H1 (cell line): ENCODE results near the gene ZNF658. TPM values are rescaled to one million over a fixed set of nuclear protein-coding genes. Genes with fewer than 3 reads are reported as not detected.
"Not testable (repeated sequence)": the region's sequence is repeated elsewhere in the genome, so short reads cannot be mapped to it uniquely, and the experiment has no call there.

ENCODE experiments used
- CTCF ChIA-PET: fragments of 300-600 bp; sonication (Branson Sonifier 250); formaldehyde crosslinking; loops from one replicate; lab custom pipeline; 2021; ENCODE audit not compliant: partially characterized antibody; lab: Charles Lee
- POLR2A ChIA-PET: fragments of 300-600 bp; sonication (Branson Sonifier 250); formaldehyde crosslinking; loops from one replicate; lab custom pipeline; 2021; ENCODE audit warnings: inconsistent platforms; ENCODE audit not compliant: partially characterized antibody; lab: Charles Lee
- DNase-seq, 2 experiments: peaks; one replicate each; pipeline versions ENCODE4 v3.0.0 to v3.0.0-alpha.2; 2010 to 2022; ENCODE audit warnings: low spot score in 2 of 2, low read depth in 1 of 2, mixed read lengths in 1 of 2
- FAIRE-seq: peaks from 2 replicates; lab custom pipeline; 2011; peaks lifted over from hg19 to GRCh38; lab: Jason Lieb, UNC
- H2AFZ ChIP-seq: 2 replicates; pipeline ENCODE4 v1.8.1; 2012; ENCODE audit warnings: low read length, inconsistent platforms
- H2AK5ac ChIP-seq: 2 replicates; pipeline ENCODE4 v1.6.1; 2013; ENCODE audit warnings: low read depth, low read length
- H2BK120ac ChIP-seq: replicated peaks from 2 replicates; pipeline ENCODE3; 2013; ENCODE audit warnings: low read depth, low read length, inconsistent platforms
- H2BK12ac ChIP-seq: 2 replicates; pipeline ENCODE4 v1.6.1; 2013; ENCODE audit warnings: low read depth, low read length
- H2BK15ac ChIP-seq: 2 replicates; pipeline ENCODE4 v1.6.1; 2013; ENCODE audit warnings: low read length
- H2BK20ac ChIP-seq: 2 replicates; pipeline ENCODE4 v1.6.1; 2013; ENCODE audit warnings: low read length
- H2BK5ac ChIP-seq: 2 replicates; pipeline ENCODE4 v1.6.1; 2013; ENCODE audit warnings: low read depth, low read length
- H3K14ac ChIP-seq: 2 replicates; pipeline ENCODE4 v1.6.1; 2013; ENCODE audit warnings: inconsistent platforms; ENCODE audit not compliant: insufficient read length
- H3K18ac ChIP-seq: 2 replicates; pipeline ENCODE4 v1.6.1; 2013; ENCODE audit warnings: low read length; ENCODE audit errors: extremely low read depth
- H3K23ac ChIP-seq: 2 replicates; pipeline ENCODE4 v1.6.1; 2013; ENCODE audit warnings: inconsistent platforms; ENCODE audit not compliant: insufficient read length
- H3K23me2 ChIP-seq: 2 replicates; pipeline ENCODE4 v1.6.1; 2013; ENCODE audit warnings: low read depth, low read length
- H3K27ac ChIP-seq: 2 replicates; pipeline ENCODE4 v1.6.1; 2011; ENCODE audit warnings: low read depth, low read length, inconsistent platforms
- H3K27me3 ChIP-seq, 4 experiments: replicated peaks in 1 of 4; 1 replicate in 1 of 4; 2 replicates in 3 of 4; pipeline versions ENCODE4 v1.6.1 to v1.8.1; 2011 to 2013; ENCODE audit warnings: low read length in 3 of 4, mild to moderate bottlenecking in 3 of 4, inconsistent platforms in 2 of 4, mixed read lengths in 2 of 4, moderate library complexity in 1 of 4; ENCODE audit not compliant: control insufficient read depth in 3 of 4, insufficient read depth in 3 of 4; ENCODE audit errors: extremely low read depth in 1 of 4
- H3K36me3 ChIP-seq, 4 experiments: 2 replicates each; pipeline versions ENCODE4 v1.6.1 to v1.8.1; 2011 to 2013; ENCODE audit warnings: mild to moderate bottlenecking in 4 of 4, low read length in 3 of 4, moderate library complexity in 2 of 4, control low read depth in 1 of 4, inconsistent platforms in 1 of 4; ENCODE audit not compliant: insufficient read depth in 4 of 4, control insufficient read depth in 2 of 4
- H3K4ac ChIP-seq: replicated peaks from 2 replicates; pipeline ENCODE3; 2013; ENCODE audit warnings: low read length, low read depth, mixed read lengths, inconsistent platforms; ENCODE audit not compliant: insufficient read length
- H3K4me1 ChIP-seq, 4 experiments: replicated peaks in 1 of 4; 1 replicate in 1 of 4; 2 replicates in 3 of 4; pipeline versions ENCODE4 v1.6.1 to v1.8.1; 2011 to 2013; ENCODE audit warnings: low read length in 3 of 4, inconsistent platforms in 2 of 4, mixed read lengths in 1 of 4; ENCODE audit not compliant: insufficient read depth in 4 of 4, control insufficient read depth in 3 of 4
- H3K4me2 ChIP-seq, 2 experiments: 2 replicates each; pipeline versions ENCODE4 v1.6.1 to v1.8.1; 2011 to 2013; ENCODE audit warnings: low read depth in 2 of 2, low read length in 2 of 2, control low read depth in 1 of 2, inconsistent platforms in 1 of 2, mild to moderate bottlenecking in 1 of 2; ENCODE audit not compliant: insufficient read depth in 1 of 2
- H3K4me3 ChIP-seq, 4 experiments: fragments of 200-600, 300-600 bp in 1 of 4; sonication (generic), shearing (Covaris generic), sonication (Bioruptor Twin) in 1 of 4; 2 replicates each; pipeline versions ENCODE4 v1.5.1 to v1.8.1; 2011 to 2016; ENCODE audit warnings: low read length in 4 of 4, low read depth in 3 of 4, control low read depth in 2 of 4, inconsistent platforms in 2 of 4, mild to moderate bottlenecking in 2 of 4, mixed read lengths in 1 of 4, moderate library complexity in 1 of 4; ENCODE audit not compliant: insufficient read depth in 2 of 4; ENCODE audit errors: extremely low read depth in 1 of 4
- H3K56ac ChIP-seq: replicated peaks from 2 replicates; pipeline ENCODE3; 2013; ENCODE audit warnings: low read depth, mild to moderate bottlenecking, mixed read lengths, low read length, inconsistent platforms; ENCODE audit not compliant: insufficient read length
- H3K79me1 ChIP-seq: 2 replicates; pipeline ENCODE4 v1.6.1; 2013; ENCODE audit warnings: low read depth, low read length, control low read depth
- H3K79me2 ChIP-seq, 2 experiments: 2 replicates each; pipeline versions ENCODE4 v1.6.1 to v1.8.1; 2012 to 2013; ENCODE audit warnings: low read length in 2 of 2, mild to moderate bottlenecking in 2 of 2, inconsistent platforms in 1 of 2; ENCODE audit not compliant: insufficient read depth in 2 of 2, control insufficient read depth in 1 of 2
- H3K9ac ChIP-seq, 4 experiments: replicated peaks in 1 of 4; 1 replicate in 1 of 4; 2 replicates in 3 of 4; pipeline versions ENCODE4 v1.6.1 to v1.8.1; 2011 to 2013; ENCODE audit warnings: low read depth in 3 of 4, low read length in 3 of 4, control low read depth in 2 of 4, mild to moderate bottlenecking in 2 of 4, moderate library complexity in 2 of 4, inconsistent platforms in 1 of 4; ENCODE audit errors: extremely low read depth in 1 of 4
- H3K9me3 ChIP-seq, 2 experiments: 2 replicates each; pipeline versions ENCODE4 v1.6.1 to v1.8.1; 2012 to 2013; ENCODE audit warnings: mild to moderate bottlenecking in 2 of 2, moderate library complexity in 2 of 2, control low read depth in 1 of 2, inconsistent platforms in 1 of 2, low read depth in 1 of 2, low read length in 1 of 2, mixed read lengths in 1 of 2; ENCODE audit not compliant: insufficient read depth in 2 of 2
- H4K20me1 ChIP-seq, 2 experiments: replicated peaks in 1 of 2; 2 replicates each; pipeline versions ENCODE3 to v1.8.1; 2011 to 2013; ENCODE audit warnings: inconsistent platforms in 2 of 2, low read length in 2 of 2, mild to moderate bottlenecking in 1 of 2; ENCODE audit not compliant: insufficient read depth in 2 of 2, control insufficient read depth in 1 of 2
- H4K5ac ChIP-seq: 2 replicates; pipeline ENCODE4 v1.6.1; 2013; ENCODE audit warnings: low read length, low read depth, mixed read lengths, inconsistent platforms; ENCODE audit not compliant: insufficient read length
- H4K8ac ChIP-seq: 2 replicates; pipeline ENCODE4 v1.8.0; 2013; ENCODE audit warnings: mild to moderate bottlenecking, moderate library complexity, low read length, inconsistent platforms; ENCODE audit not compliant: insufficient read depth; ENCODE audit errors: extremely low read depth
- H4K91ac ChIP-seq: replicated peaks from 2 replicates; pipeline ENCODE3; 2013; ENCODE audit warnings: low read length, mixed read lengths, inconsistent platforms; ENCODE audit not compliant: insufficient read length
- WGBS, 2 experiments: shearing (Covaris generic) in 1 of 2; methylation state at CpG; one replicate each; pipeline versions ENCODE4 v1.1.6 to v1.1.7; 2013 to 2015; ENCODE audit warnings: low lambda C conversion rate in 2 of 2, mixed read lengths in 2 of 2, inconsistent platforms in 1 of 2, low coverage in 1 of 2, missing lambda C conversion rate in 1 of 2; ENCODE audit not compliant: insufficient replicate concordance in 2 of 2, insufficient coverage in 1 of 2, insufficient read length in 1 of 2; ENCODE audit errors: extremely low coverage in 1 of 2, missing lambda C conversion rate in 1 of 2; 5-methylcytosine and 5-hydroxymethylcytosine counted together
- polyA plus RNA-seq, 7 experiments: library from polyadenylated mRNA; depleted of rRNA in 3 of 7; stranded (reverse) in 5 of 7; unstranded in 2 of 7; fragments of >200 nt in 5 of 7; fragments of 200-250 nt in 2 of 7; gene quantifications; 1 replicate in 5 of 7; 2 replicates in 1 of 7; 4 replicates in 1 of 7; pipeline versions ENCODE4 v1.2.1 to v1.2.3, GENCODE V29; 2011 to 2013; ENCODE audit warnings: missing spikeins in 2 of 7, mixed read lengths in 2 of 7
- total RNA-seq: library from RNA; stranded (reverse); fragmentation: NEBNext Ultra II Directional; extraction: Animal tissue kit (Norgen Biotek cat#: 25700); gene quantifications from 2 replicates; pipeline ENCODE4 v1.2.1, GENCODE V29; 2021

The ZNF658 gene
- total and polyA plus RNA-seq, 2 of the 8 experiments (the other 6 are each of a cell fraction or from before 2014, with no cell fraction given), result 0.80 to 5.0 TPM

- not testable (repeated sequence) for H2BK12ac ChIP-seq
These were observed 35.8 kb downstream of the ZNF658 start for GRCh38 chr9:66936194-66936870.

GRCh38 chr9:66937662-66938061, 37.1 kb downstream of the ZNF658 start:
- not testable (repeated sequence) for H3K9ac ChIP-seq, FAIRE-seq
- 100% methylated on average over 1 of the region's 3 CpGs; no CpG with 5 or more reads in 1 of the 2 experiments for WGBS, 2 experiments

More at GRCh38 chr9:66936194-66936870, 35.8 kb downstream of the ZNF658 start:
- H3K4me1 ChIP-seq, H3K18ac ChIP-seq, H3K79me2 ChIP-seq, POLR2A ChIA-PET, H4K5ac ChIP-seq, H3K9ac ChIP-seq, H4K20me1 ChIP-seq, H3K79me1 ChIP-seq, H3K23me2 ChIP-seq, H3K14ac ChIP-seq, H3K4ac ChIP-seq, H2BK20ac ChIP-seq, H3K4me3 ChIP-seq, H3K4me2 ChIP-seq, H4K91ac ChIP-seq, H3K36me3 ChIP-seq, FAIRE-seq, H4K8ac ChIP-seq, H2BK120ac ChIP-seq, H2AK5ac ChIP-seq, H3K27me3 ChIP-seq, DNase-seq, H3K27ac ChIP-seq, H3K23ac ChIP-seq, H2BK15ac ChIP-seq, H2BK5ac ChIP-seq, H3K9me3 ChIP-seq, CTCF ChIA-PET, H2AFZ ChIP-seq, H3K56ac ChIP-seq: not testable (repeated sequence)
- 100% methylated on average over 1 of the region's 1 CpG; no CpG with 5 or more reads in 1 of the 2 experiments for WGBS, 2 experiments

More at GRCh38 chr9:66937662-66938061, 37.1 kb downstream of the ZNF658 start:
- H3K23me2 ChIP-seq, H3K79me1 ChIP-seq, H2BK120ac ChIP-seq, H4K20me1 ChIP-seq, H2AFZ ChIP-seq, H3K4me2 ChIP-seq, H2BK12ac ChIP-seq, H3K14ac ChIP-seq, H3K4me1 ChIP-seq, H2BK20ac ChIP-seq, H3K23ac ChIP-seq, H2AK5ac ChIP-seq, DNase-seq, H3K27me3 ChIP-seq, H3K27ac ChIP-seq, H4K5ac ChIP-seq, H4K8ac ChIP-seq, CTCF ChIA-PET, H2BK5ac ChIP-seq, H3K4me3 ChIP-seq, H3K79me2 ChIP-seq, H3K56ac ChIP-seq, H3K9me3 ChIP-seq, H2BK15ac ChIP-seq, H4K91ac ChIP-seq, POLR2A ChIA-PET, H3K18ac ChIP-seq, H3K36me3 ChIP-seq, H3K4ac ChIP-seq: not testable (repeated sequence)
